CD14-positive monocyte (primary cell): ENCODE measurements around the gene DRAXIN. TPM values are rescaled to one million over a fixed set of nuclear protein-coding genes. Genes with fewer than 3 reads are reported as not detected.

Experiments used
- DNase-seq, 3 donors: peaks; one replicate each; pipeline ENCODE4 v3.0.0-alpha.2; 2011 to 2022
- H2AFZ ChIP-seq: 2 replicates; pipeline ENCODE4 v1.6.0; 2012; ENCODE audit warnings: mild to moderate bottlenecking, low read depth, low read length, inconsistent platforms; ENCODE audit not compliant: insufficient read depth, poor library complexity, severe bottlenecking
- H3K27ac ChIP-seq, 2 donors: 1 replicate in 1 of 2; 2 replicates in 1 of 2; pipeline ENCODE4 v1.5.1; 2012 to 2013; ENCODE audit warnings: low read length in 2 of 2, control low read depth in 1 of 2, inconsistent platforms in 1 of 2, low read depth in 1 of 2, mild to moderate bottlenecking in 1 of 2
- H3K27me3 ChIP-seq, 2 donors: one replicate each; pipeline versions ENCODE4 v1.6.0 to v1.6.1; 2011 to 2013; ENCODE audit warnings: low read length in 2 of 2; ENCODE audit not compliant: control insufficient read depth in 2 of 2, insufficient read depth in 2 of 2
- H3K36me3 ChIP-seq, 2 donors: replicated peaks in 1 of 2; 1 replicate in 1 of 2; 2 replicates in 1 of 2; pipeline versions ENCODE4 v1.5.1 to v1.6.1; 2012 to 2013; ENCODE audit warnings: low read length in 2 of 2, control low read depth in 1 of 2, inconsistent platforms in 1 of 2, mild to moderate bottlenecking in 1 of 2; ENCODE audit not compliant: insufficient read depth in 2 of 2, control insufficient read depth in 1 of 2
- H3K4me1 ChIP-seq, 2 donors: 1 replicate in 1 of 2; 2 replicates in 1 of 2; pipeline versions ENCODE4 v1.5.1 to v1.6.1; 2012 to 2013; ENCODE audit warnings: low read length in 2 of 2, control low read depth in 1 of 2, inconsistent platforms in 1 of 2, mild to moderate bottlenecking in 1 of 2, moderate library complexity in 1 of 2; ENCODE audit not compliant: insufficient read depth in 2 of 2, control insufficient read depth in 1 of 2
- H3K4me2 ChIP-seq: replicated peaks from 2 replicates; pipeline ENCODE3; 2012; ENCODE audit warnings: low read length, moderate library complexity, mild to moderate bottlenecking; ENCODE audit not compliant: poor library complexity, severe bottlenecking; ENCODE audit errors: extremely low read depth
- H3K4me3 ChIP-seq, 3 experiments: fragments of 200-600 bp in 1 of 3; sonication (generic) in 1 of 3; replicated peaks in 1 of 3; 1 replicate in 2 of 3; 2 replicates in 1 of 3; pipeline ENCODE4 v1.5.1; 2011 to 2013; ENCODE audit warnings: low read length in 3 of 3, mild to moderate bottlenecking in 3 of 3, control low read depth in 2 of 3, low read depth in 2 of 3, inconsistent platforms in 1 of 3, moderate library complexity in 1 of 3
- H3K79me2 ChIP-seq: 2 replicates; pipeline ENCODE4 v1.6.0; 2012; ENCODE audit warnings: mild to moderate bottlenecking, control low read depth, inconsistent platforms, low read length, moderate library complexity; ENCODE audit not compliant: insufficient read depth
- H3K9ac ChIP-seq: 2 replicates; pipeline ENCODE4 v1.6.0; 2017; ENCODE audit warnings: low read length, mild to moderate bottlenecking; ENCODE audit not compliant: insufficient read depth, poor library complexity, severe bottlenecking
- H3K9me3 ChIP-seq, 2 donors: replicated peaks in 1 of 2; 1 replicate in 1 of 2; 2 replicates in 1 of 2; pipeline versions ENCODE4 v1.5.1 to v1.6.1; 2012 to 2013; ENCODE audit warnings: low read length in 2 of 2, control low read depth in 1 of 2; ENCODE audit not compliant: control insufficient read depth in 1 of 2, insufficient read depth in 1 of 2
- H4K20me1 ChIP-seq: 2 replicates; pipeline ENCODE4 v1.6.0; 2012; ENCODE audit warnings: mild to moderate bottlenecking, low read length, control low read depth, moderate library complexity; ENCODE audit not compliant: insufficient read depth
- H3K27ac Mint-ChIP-seq, 7 donors: one replicate each; pipeline ENCODE4 v1.8.0; 2020; ENCODE audit warnings: mild to moderate bottlenecking in 7 of 7, mixed read lengths in 7 of 7, moderate library complexity in 6 of 7, inconsistent platforms in 2 of 7
- H3K27me3 Mint-ChIP-seq, 3 donors: one replicate each; pipeline ENCODE4 v1.8.0; 2021 to 2022; ENCODE audit warnings: low read depth in 3 of 3, mild to moderate bottlenecking in 3 of 3, mixed read lengths in 3 of 3, moderate library complexity in 3 of 3, inconsistent platforms in 1 of 3
- H3K36me3 Mint-ChIP-seq, 2 donors: one replicate each; pipeline ENCODE4 v1.8.0; 2020; ENCODE audit warnings: mixed read lengths in 2 of 2, inconsistent platforms in 1 of 2, mild to moderate bottlenecking in 1 of 2
- H3K4me1 Mint-ChIP-seq: one replicate; pipeline ENCODE4 v1.8.0; 2020; ENCODE audit warnings: mild to moderate bottlenecking, mixed read lengths
- H3K4me3 Mint-ChIP-seq, 2 donors: one replicate each; pipeline ENCODE4 v1.8.0; 2020; ENCODE audit warnings: mild to moderate bottlenecking in 2 of 2, mixed read lengths in 2 of 2, moderate library complexity in 1 of 2
- H3K9me3 Mint-ChIP-seq, 7 donors: one replicate each; pipeline ENCODE4 v1.8.0; 2020 to 2022; ENCODE audit warnings: mixed read lengths in 7 of 7, mild to moderate bottlenecking in 6 of 7, moderate library complexity in 6 of 7, inconsistent platforms in 2 of 7
- CTCF ChIP-seq: fragments of 200-600 bp; IDR thresholded peaks from one replicate; pipeline ENCODE4 v1.8.0; 2022; ENCODE audit warnings: antibody characterized with exemption, mild to moderate bottlenecking
- WGBS: methylation state at CpG from one replicate; pipeline ENCODE4 v1.1.5; 2013; ENCODE audit warnings: missing lambda C conversion rate; ENCODE audit not compliant: insufficient coverage; 5-methylcytosine and 5-hydroxymethylcytosine counted together
- intact Hi-C, 2 donors: fragments of 100-400 bp; cut with micrococcal nuclease; formaldehyde crosslinking; loops; one replicate each; pipeline versions ENCODE4 v1.15.0 to v1.15.1; 2023
- polyA plus RNA-seq, 3 donors: library from polyadenylated mRNA; depleted of rRNA in 1 of 3; unstranded in 2 of 3; stranded (reverse) in 1 of 3; fragments of 300-500 nt in 2 of 3; fragments of >200 nt in 1 of 3; fragmentation: Illumina TruSeq in 2 of 3; gene quantifications; 1 replicate in 2 of 3; 2 replicates in 1 of 3; pipeline ENCODE4 v1.2.3, GENCODE V29; 2012 to 2021

DRAXIN gene
- polyA plus RNA-seq, 3 donors: 0.14 to 0.27 (median 0.18) TPM

DNA sequence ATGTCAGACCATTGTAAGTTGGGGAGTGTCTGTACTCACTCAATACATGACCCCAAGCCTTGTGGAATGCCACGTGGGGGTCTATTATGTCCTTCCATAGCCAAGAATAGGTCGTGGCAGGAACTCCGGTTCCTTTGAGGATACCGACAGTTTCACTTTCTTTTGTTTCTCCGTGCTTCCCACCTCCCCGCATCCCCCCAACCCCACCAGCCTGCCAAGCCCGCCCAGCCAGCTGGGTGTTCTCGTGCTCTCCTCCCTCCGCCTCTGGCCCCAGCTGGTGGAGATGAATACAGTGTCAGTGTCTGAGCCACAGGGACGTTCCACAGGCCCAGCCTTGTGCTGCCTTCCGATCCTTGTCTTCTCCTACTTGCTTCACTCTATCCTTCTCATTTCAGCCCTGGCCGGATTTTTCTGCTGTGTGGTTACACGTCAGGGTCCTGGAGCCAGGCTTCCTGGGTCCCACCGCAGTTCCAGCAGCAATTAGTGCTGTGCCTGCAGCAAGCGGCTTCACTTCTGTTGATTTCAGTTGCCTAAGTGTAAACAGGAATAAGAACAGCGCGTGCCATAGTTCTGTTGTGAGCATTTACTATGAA is 40.3 kb downstream of the DRAXIN start:
- Histone ChIP-seq H3K27me3 (no peaks in the 10 kb centered on the region), H3K79me2 (peaks cover 22% of the 10 kb centered on the region), H4K20me1 (no peaks in the 10 kb centered on the region), H3K9ac (peak overlapping the region; percentile 41), H3K9me3 (no peaks in the 10 kb centered on the region), H3K4me1 (peaks cover 79 to 89% of the 10 kb centered on the region in 2 donors), H3K36me3 (no peaks in the 10 kb centered on the region), H3K4me2 (peak overlapping the region; percentile 75), H3K4me3 (peak overlapping the region; percentile 5 to 72 (median 38)), H3K27ac (peak overlapping the region; percentile 71 to 87), H2AFZ (peak overlapping the region; percentile 84)
- DNase-seq: peak in 2 of 3 donors; percentile 37 to 44
- Mint-ChIP-seq H3K9me3 (peaks cover 0 to 5% (median 0%) of the 10 kb centered on the region in 7 donors), H3K27me3 (peaks cover 0 to 3% (median 0%) of the 10 kb centered on the region in 3 donors), H3K4me1 (peaks cover 83% of the 10 kb centered on the region), H3K27ac (peak overlapping the region; percentile 92 to 98 (median 98)), H3K4me3 (peak overlapping the region; percentile 85 to 88), H3K36me3 (no peaks in the 10 kb centered on the region)
- intact Hi-C loops: loop anchor here (1.0 to 10.0 kb wide), 2 partner anchors 9 to 63 kb away; no protein-coding TSS in a partner anchor
- no peak for TF ChIP-seq CTCF
- WGBS: 5% methylated on average over 10 of the region's 17 CpGs

DNA sequence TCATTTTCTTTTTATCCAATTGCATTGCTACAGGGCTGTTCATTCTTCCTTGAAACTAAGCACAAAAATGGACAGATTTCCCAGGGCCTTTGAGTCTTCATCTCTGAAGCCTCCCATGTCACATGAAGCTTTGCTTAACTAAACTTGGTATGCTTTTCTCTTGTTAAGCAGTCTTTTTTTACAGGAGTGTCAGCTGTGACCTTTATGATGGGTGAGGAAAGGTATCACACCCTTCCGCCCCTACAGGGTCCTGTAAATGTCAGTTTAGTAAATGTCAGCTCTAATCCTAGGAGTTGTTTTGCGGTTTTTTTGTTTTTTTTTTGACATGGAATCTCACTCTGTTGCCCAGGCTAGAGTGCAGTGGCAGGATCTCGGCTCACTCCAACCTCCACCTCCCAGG is 41.8 kb downstream of the DRAXIN start:
- Mint-ChIP-seq H3K27me3 (peaks cover 0 to 3% (median 0%) of the 10 kb centered on the region in 3 donors), H3K4me3 (no peak overlapping the region), H3K9me3 (peaks cover 0 to 2% (median 0%) of the 10 kb centered on the region in 7 donors), H3K27ac (peak overlapping the region in 5 of 7 donors; percentile 35 to 98 (median 97)), H3K4me1 (peaks cover 86% of the 10 kb centered on the region), H3K36me3 (peaks cover 4% of the 10 kb centered on the region in 2 donors)
- Histone ChIP-seq H3K36me3 (no peaks in the 10 kb centered on the region), H3K4me2 (peak overlapping the region; percentile 11), H3K4me1 (peaks cover 83 to 90% of the 10 kb centered on the region in 2 donors), H3K27me3 (no peaks in the 10 kb centered on the region), H3K27ac (peak overlapping the region in 1 of 2 donors; percentile 87), H4K20me1 (no peaks in the 10 kb centered on the region), H2AFZ (no peak overlapping the region), H3K9ac (no peak overlapping the region), H3K79me2 (peaks cover 35% of the 10 kb centered on the region), H3K4me3 (no peak overlapping the region), H3K9me3 (no peaks in the 10 kb centered on the region)
- no peak for TF ChIP-seq CTCF
- peak in 1 of 3 donors; percentile 0 for DNase-seq
- intact Hi-C loops: loop anchor here in 1 of 2 donors (10.0 kb wide), 1 partner anchor 61 kb away; no protein-coding TSS in a partner anchor
- WGBS: 100% methylated on average over 1 of the region's 3 CpGs
